Hematopoietic multipotent progenitor cell treated with erythropoietin and hydrocortisone succinate and interleukin-3 and kit ligand, for 17 days (in vitro differentiated cells): ENCODE measurements around the gene ABLIM3.

Source experiments
- DNase-seq: peaks from one replicate; pipeline ENCODE4 v3.0.0-alpha.2; 2015; ENCODE audit warnings: low spot score

Gene ABLIM3

DNA sequence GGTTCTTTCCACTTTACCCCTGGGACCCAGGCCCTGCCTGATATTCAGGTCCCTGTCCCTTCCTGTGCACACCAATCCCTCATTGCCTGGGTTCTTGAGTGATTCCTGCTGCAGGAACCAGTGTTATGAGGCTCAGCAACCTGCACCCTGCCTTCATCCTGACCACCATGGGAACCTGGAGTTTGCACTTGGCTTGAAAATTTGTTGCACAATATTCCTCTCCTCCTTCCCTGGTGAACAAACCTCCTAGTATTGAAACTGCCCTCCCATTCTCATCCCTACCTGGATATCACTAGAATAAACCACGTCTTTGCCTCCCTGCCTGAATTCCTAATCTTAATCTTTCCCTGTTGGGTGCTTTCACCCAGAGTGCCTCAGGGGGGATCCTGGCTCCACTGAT lies 78.3 kb downstream of the ABLIM3 start:
- DNase-seq = no peak

DNA sequence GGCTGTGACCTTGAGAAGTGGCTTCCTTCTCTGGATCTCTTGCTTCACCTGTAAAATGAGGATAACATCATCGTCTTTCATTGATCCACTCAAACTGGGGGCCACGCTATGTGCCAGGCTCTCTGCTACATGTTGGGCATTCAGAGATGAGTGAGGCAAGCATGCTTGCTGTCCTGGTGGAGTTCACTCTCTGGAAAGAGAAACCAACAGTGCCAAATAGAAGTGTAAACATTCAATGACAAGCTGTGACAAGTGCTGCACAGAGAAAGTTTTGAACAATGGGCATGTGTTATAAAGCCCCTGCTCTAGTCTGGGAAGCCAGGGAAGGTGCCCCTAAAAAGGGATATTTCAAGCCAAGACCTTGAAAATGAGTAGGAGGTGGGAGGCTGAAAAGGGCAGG lies 79.5 kb downstream of the ABLIM3 start:
- DNase-seq = no peak

DNA sequence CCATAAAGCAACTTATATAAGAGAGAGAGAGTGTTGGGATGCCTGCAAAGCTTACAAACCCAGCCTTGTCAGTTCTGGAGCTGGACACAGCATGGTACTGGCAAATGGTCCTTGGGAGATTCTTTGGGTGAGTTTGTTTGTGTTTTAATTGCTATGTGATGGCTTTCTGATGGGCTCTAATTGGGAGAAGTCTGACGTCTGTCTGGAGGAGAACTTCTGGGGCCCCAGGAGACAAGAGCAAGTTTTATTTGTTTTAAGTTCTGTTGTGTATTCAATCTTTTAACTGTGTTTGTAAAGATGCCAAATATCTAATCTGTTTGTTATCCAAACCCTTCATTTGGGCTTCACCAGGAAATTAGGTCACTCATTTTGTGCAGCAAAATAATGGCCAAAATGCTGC lies 80.0 kb downstream of the ABLIM3 start:
- DNase-seq = no peak

DNA sequence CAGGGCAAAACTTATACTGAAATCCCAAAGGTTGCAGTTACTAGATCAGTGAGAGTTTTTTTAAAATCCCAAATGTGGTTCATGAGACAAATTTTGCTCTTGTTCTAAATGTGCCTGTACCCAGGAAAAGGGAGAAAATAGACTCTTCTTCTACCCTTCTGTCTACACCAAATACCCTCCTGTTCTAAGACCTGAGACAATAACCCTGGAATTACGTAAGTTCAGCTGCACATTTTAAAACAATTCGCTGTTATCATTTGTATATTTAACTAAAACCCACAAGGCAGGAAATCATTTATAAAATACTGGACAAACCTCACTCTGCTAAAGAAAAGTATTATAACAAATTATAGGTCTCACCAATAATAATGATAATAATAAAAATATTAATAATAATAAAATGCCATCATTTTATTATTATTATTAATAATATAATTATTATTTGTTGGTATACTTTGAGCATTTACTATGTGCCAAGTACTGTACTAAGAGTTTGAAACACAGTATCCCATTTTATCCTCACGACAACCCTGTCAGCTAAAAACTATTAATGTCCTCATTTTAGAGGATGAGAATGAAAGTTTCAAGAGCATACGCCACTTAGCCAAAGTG lies 80.5 kb downstream of the ABLIM3 start:
- DNase-seq = no peak

DNA sequence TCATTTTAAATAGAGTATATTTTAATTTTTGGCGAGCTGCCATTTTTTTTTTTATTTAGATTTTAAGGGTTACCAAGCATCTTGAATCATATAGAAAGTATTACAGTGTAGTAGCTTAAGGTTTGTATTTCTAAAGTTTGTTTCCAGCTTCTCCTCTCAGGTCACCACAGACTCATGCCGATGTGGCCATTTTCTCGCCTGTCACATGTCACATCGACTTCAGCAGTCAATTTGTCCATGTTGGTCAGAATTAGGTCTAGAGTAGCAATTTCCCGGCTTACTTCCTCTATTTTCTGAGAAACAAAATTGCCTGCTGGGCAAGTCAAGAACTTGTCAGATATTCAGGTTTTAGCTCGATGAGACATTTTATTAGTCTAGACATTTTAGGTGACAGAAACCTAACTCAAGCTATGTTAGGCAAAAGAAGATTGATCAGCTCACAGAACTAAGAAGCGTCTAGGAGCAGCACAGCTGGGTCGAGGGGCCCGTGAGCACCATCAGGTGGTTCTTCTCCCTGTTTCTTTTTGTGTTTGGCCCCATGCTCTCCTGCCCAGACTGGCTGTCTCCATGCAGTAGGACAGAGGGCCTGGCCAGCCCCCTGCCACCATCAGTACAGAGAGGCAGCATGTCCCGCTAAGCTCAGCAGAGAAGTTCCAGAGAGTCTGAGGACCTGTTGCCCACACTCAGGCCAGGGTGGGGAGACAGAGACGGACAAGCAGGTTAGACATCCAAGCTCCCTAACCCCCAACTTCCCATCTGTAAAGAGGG lies 82.0 kb downstream of the ABLIM3 start:
- no peak for DNase-seq

DNA sequence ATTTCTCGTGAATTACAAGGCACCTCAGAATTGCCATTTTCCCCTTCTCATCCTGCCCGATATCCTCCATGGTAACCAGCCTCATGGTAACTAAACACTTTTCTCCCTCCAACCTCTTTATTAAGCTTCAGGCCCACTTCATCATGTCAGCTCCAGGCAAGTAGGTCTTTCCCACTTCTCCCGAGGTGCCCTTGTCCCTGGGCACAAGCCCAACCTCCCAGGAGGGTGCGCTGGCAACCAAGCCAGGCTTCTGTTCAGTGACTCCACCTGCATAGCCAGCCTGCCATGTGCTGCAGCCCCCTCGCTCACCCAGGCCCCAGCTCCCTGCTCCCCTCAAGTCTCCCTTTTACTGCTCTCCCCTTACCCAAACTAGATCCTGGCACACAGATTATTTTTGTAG lies 83.0 kb downstream of the ABLIM3 start:
- no peak for DNase-seq

DNA sequence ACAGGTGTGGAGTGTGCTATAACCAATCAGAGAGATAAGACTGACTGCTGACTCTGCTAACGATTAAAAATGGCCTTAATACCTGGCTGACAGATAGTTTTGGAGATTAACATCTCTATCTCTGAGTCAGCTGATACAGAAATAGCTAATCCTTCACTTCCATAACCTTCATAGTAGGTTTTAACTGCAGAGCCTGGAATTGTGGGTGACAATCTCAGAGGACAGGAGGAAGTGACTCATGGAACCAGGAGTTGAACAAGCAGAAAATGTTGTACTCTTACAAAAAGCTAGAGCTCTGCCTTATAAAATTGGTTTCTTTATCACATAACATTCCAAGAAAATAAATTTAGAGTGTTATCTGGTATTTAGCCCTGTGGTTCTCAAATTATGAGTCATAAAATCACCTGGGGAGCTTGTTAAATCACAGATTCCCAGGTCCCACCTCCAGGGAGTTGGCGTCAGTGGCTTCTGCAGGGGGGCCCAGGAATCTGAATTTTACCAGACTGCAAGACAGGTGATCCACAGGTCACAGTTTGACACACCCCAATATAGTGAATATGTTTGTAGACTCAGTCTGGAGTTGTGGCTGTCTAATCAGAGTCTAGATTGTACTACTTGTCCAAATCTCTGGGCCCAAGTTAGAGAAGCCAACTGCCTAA lies 86.0 kb downstream of the ABLIM3 start:
- no peak for DNase-seq

DNA sequence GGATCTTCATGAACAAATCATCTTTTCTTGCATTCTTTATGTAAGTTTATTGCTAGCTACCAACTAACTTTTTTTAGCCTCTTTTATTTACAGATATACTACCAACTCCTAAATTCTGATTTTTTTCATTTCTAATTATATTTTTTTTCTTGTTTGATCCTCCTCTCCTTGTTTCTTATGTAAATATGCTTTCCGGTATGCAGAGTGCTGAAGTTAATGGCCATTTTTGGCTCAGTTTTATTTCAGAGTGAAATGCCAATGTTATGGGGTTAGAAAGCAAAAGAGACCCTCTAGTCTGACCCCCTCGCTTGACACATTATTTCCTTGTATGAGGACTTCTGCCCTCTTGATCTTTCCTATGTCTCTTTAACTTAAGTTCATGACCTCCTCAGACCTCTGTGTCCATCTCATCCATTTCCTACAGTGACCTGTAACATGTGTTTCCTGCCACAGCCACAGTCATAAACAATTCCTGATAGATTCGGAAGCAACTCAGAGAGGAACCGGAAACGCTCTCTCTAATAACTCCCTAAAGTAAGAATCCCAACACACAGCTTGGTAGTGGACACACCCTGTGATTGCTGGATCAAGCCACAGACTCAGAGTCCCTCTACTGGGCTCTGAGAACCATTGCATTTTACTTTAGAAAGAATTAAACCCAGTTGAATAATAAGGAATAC lies 87.5 kb downstream of the ABLIM3 start:
- no peak for DNase-seq

DNA sequence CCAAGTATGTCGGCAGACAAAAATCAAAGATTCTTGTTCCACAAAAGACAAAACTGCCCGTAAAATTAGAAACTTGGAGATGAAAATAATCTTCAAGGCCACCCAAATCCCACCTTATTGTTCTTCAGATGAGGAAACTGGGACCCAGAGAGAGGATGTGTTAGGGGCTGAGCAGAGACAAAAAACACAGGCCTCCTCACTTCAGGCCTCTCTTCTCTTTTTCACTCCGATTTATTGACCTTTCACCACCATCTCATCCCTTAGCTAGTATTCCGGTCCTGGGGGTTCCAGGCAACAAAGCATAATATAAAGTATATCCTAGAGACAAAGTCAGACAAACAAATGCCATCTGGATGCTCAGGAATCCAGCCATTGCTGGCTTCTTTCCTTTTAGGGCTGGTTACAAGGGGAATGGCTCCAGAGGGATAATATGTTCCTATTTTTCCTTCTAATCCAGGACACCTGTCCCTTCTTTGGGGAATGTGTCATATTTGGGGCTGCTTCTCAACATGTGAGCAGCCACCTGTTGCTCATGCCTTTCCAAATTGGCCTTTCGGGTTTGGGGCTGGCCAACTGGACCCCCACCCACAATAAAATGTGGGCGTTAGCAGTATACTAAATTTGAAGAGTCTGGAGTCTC lies 88.1 kb downstream of the ABLIM3 start:
- no peak for DNase-seq

DNA sequence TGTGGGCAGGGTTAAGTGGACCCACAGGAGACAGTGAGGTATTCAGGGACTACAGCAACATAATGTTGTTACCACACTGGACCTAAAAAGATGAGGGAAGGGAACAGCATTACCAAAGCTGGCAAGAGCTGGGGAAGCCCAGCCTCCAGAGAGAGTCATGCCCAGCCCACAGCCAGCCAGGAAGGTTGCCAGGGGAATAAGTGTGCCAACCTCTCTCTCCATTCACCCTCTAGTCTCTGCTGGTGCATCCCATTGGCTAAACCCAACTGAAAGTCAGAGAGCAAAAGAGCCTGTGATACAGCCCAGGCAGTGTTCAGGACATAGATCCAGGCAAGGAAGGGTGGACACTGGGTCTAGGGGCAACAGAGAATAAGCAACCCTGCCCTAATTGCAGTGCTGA lies 94.5 kb downstream of the ABLIM3 start:
- no peak for DNase-seq

DNA sequence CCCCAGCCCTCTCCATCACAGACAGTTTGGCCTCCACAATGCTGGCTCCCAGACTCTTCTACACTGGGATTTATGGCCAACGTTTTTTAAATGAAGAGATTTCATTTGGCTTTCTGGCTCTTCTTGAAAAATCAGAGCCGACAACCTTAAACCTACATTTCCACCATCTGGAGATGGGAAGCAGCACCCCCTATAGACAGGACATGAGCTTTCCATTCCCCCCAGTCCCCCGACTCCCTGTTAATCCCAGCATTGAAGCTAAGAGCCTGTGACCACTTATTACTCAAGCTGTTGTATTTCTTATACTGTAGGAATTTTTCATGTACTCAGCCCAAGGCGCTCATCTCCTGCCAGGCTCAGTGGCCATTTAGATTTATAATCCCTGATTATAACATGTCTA lies 96.4 kb downstream of the ABLIM3 start:
- no peak for DNase-seq

DNA sequence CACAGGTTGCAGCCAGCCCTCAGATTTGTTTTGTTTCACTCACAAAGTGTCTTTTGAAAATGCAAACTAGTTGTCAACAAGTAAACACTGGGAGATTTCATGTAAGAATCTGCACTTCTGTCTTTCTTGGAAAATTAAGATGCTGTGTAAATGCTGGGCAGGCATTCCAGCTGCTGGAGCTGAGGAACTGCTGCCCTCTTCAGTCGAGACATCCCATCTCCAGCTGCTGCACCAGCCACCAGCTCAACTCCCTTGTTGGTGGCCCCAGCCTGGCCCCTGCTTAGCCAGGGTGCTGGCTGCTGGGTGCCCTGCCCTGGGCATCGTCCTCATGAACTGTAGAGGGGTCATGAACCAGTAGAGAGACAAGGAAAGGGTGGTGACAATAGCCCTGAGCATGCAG lies 97.2 kb downstream of the ABLIM3 start:
- no peak for DNase-seq

DNA sequence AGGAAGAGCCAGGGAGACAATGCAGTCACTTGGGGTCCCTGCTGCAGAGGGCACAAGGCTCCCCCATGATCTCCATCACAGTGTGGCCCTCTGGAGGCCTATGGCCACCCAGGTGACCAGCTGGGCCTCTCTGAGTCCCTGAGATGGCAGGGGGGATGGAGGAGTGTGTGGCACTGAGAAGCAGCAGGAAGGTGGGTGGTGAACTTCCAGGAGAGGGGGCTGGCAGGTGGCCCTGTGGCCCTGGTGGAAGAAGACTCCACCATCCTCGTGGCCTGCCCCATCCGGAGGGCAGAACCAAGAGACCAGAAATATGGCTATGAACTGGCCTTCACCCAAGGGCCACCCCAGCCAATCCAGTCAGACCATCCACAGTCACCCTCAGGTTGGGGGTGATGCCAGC lies 98.6 kb downstream of the ABLIM3 start:
- DNase-seq = no peak

DNA sequence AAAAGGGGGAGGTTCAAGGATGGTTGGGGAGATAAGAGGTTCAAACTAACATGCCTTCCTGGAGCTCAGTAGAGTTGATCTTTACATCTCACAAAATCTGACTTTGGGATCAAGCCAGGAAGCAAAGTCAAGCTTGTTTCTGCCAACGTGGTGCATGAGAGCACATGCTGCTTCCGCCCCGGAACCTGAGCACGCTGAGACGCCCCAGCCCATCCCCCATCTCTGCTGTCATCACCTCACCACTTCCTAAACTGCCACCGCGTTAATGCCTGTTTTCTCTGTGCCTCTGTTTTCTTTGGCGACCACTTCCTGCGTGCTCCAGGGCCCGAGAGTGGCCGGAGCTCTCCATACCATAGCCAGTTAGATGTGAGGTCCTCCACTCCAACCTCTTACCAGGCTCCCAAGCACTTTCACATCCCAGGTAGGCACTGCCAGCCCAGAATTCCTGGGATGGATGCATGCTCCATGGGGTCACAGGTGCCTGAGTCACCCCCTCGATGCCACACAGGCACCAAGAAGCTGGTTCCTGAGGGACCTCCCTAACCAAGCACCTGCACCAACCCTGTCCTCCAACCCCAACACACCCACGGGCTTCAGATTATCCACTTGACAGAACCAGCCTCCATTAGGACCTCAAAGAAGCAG lies 99.2 kb downstream of the ABLIM3 start:
- DNase-seq = no peak

DNA sequence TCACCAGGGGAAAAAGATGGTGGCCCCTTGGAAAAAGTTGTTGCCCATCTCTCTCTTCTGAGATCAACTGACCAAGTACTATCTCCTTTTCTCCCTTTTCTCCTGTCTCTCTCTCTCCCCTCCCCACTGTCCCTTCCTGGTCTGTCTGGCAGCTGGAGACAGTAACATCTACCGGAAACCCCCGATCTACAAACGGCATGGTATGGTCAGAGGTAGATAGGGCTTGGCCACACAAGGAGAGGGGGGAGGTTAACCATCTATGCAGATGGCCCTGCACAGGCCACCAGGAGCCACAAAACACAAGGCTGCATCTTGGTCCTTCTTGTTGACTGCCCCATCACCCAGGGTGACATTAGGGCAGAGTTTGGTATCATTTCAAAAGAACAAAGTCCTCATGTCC lies 101.0 kb downstream of the ABLIM3 start:
- DNase-seq = no peak

DNA sequence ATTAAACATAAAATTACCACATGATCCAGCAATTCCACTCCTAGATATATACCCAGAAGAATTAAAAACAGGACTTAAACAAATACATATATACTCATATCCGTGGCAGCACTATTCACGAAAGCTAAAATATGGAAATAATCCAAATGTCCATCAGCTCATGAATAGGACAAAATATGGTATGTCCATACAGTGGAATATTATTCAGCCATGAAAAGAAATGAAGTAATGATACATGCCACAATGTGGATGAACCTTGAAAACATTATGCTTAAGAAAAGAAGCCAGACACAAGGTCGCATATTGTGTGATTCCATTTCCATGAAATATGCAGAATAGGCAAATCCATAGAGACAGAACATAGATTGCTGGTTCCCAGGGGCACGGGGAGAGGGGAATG lies 105.6 kb downstream of the ABLIM3 start:
- no peak for DNase-seq

DNA sequence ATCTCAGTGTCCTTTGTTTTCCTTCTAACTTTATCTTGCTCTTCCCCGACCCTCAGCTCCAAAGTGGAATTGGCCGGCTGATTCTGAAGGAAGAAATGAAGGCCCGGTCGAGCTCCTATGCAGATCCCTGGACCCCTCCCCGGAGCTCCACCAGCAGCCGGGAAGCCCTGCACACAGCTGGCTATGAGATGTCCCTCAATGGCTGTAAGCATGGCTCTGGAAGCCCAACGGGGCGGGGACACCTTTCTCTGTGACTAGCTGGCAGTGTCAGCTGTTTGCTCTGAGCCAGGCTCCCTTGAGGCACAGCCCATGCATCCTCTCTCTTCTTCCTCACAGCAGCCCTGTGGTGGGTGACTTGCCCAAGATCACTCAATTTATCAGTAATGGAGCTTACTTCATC lies 106.4 kb downstream of the ABLIM3 start:
- no peak for DNase-seq

DNA sequence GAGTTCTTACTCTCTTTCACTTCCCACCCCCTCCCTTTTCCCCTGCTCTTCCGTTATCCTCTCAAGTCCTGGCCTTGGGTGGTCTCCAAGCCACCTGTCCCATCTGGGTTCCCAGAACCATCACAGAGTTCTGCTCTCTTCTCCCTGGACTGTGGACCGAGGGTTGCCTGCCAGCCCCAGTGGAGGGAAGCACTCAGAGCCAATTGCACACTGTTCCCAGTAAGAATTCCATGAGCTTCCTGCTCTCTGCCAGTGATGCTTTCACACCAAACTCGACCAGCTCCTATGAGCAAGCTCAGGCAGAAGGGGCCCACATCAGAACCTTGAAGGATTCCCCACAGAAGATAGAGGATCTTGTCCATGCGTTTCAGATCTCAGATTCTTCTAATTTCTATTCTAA lies 110.3 kb downstream of the ABLIM3 start:
- DNase-seq = no peak

DNA sequence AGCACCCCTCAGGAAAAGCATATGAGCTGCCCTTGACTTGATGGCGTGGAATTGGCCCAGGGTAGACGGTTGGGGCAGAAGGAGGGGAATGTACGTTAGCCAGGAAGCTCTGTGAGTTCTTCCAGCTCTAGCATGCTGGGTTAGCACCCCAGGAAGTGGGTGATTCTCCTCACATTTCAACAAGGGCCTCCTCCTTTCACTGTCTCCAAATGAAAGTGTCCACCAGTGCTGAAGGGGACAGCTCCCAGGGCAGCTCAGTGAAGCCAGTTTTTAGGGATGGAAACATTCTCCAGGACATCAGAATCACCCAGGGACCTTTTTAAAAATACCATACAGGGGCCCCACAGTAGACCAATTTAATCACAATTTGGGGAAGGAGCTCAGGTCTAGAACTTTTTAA lies 113.2 kb downstream of the ABLIM3 start:
- DNase-seq = no peak

DNA sequence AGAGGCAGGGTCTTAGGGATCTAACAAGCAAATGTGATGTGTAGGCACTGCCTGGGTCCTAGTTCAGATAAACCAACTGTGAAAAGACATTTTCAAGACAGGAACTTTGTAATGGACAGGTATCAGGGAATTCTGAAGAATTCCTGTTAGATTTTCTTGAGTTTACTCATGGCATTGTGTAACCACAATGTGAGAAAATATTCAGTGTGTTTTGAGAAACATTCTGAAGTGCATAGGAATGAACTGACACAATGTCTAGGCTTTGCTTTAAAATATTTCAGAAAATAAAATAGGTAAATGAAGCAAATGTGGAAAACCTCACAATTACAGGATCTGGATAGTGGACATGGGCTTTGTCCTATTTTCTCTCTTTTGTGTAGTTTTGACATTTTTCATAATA lies 115.2 kb downstream of the ABLIM3 start:
- no peak for DNase-seq

DNA sequence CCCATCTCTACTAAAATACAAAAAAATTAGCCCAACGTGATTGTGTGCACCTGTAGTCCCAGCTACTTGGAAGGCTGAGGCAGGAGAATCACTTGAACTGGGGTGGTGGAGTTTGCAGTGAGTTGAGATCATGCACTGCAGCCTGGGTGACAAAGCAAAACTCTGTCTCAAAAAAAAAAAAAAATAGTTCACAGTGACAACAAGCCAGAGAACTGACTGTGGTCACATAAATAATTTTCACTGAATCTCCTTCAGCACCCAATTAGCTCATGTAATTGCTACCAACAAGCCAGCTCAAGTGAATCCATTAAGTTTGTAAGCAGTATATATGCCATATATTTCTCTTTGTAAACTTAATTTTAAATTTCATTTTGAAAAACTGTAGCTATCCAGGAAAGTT lies 115.8 kb downstream of the ABLIM3 start:
- DNase-seq = no peak
